ENCODE measurements around the gene BAIAP3. TPM values are rescaled to one million over a fixed set of nuclear protein-coding genes. Genes with fewer than 3 reads are reported as not detected.

Gene BAIAP3
- total and polyA plus RNA-seq, 4 donors, result 4.5 to 46.6 (median 11.9) TPM

- DNase-seq (no peak), ATAC-seq (ENCODE audit: insufficient read depth, low FRiP score) (no peak)
- Histone ChIP-seq H3K9ac (ENCODE audit: insufficient read depth in 1 of 2, low read length in 2 of 2) (no peak overlapping the region), H3K9me3 (ENCODE audit: control insufficient read depth in 4 of 4, insufficient read depth in 3 of 4, low read length in 3 of 4) (no peaks in the 10 kb centered on the region), H3K27ac (ENCODE audit: low read depth in 1 of 2, low read length in 1 of 2) (no peak overlapping the region), H3K4me3 (no peak overlapping the region), H3K36me3 (ENCODE audit: control insufficient read depth in 4 of 4, insufficient read depth in 4 of 4, low read length in 4 of 4) (peaks cover 0 to 21% (median 5%) of the 10 kb centered on the region in 4 donors), H3K27me3 (ENCODE audit: control insufficient read depth in 3 of 3, insufficient read depth in 3 of 3, low read length in 2 of 3) (peaks cover 0 to 2% (median 0%) of the 10 kb centered on the region in 3 donors), H3K4me1 (ENCODE audit: control insufficient read depth in 5 of 5, insufficient read depth in 5 of 5, low read length in 5 of 5) (peaks cover 0 to 11% (median 0%) of the 10 kb centered on the region in 5 donors)
- no peak for TF ChIP-seq CTCF (IDR thresholded peaks at IDR 0.05; ENCODE audit: control extremely low read depth, extremely low read depth)
- WGBS, 2 donors, result 74 to 81% methylated on average over 9 to 11 of the region's 11 CpGs
These were observed 11.6 kb downstream of the BAIAP3 start for GRCh38 chr16:1345087-1345486.

GRCh38 chr16:1345651-1346421, 12.4 kb downstream of the BAIAP3 start:
- DNase-seq, result no peak
- peaks cover 0 to 15% (median 4%) of the 10 kb centered on the region in 5 donors for H3K4me1 ChIP-seq (ENCODE audit: control insufficient read depth in 5 of 5, insufficient read depth in 5 of 5, low read length in 5 of 5)

GRCh38 chr16:1346422-1347285, 13.2 kb downstream of the BAIAP3 start:
- Histone ChIP-seq H3K9me3 (ENCODE audit: control insufficient read depth in 4 of 4, insufficient read depth in 3 of 4, low read length in 3 of 4) (no peaks in the 10 kb centered on the region), H3K27me3 (ENCODE audit: control insufficient read depth in 3 of 3, insufficient read depth in 3 of 3, low read length in 2 of 3) (peaks cover 0 to 2% (median 0%) of the 10 kb centered on the region in 3 donors), H3K4me1 (ENCODE audit: control insufficient read depth in 5 of 5, insufficient read depth in 5 of 5, low read length in 5 of 5) (peaks cover 0 to 19% (median 6%) of the 10 kb centered on the region in 5 donors), H3K36me3 (ENCODE audit: control insufficient read depth in 4 of 4, insufficient read depth in 4 of 4, low read length in 4 of 4) (peaks cover 0 to 23% (median 10%) of the 10 kb centered on the region in 4 donors), H3K27ac (ENCODE audit: low read depth in 1 of 2, low read length in 1 of 2) (no peak overlapping the region), H3K4me3 (no peak overlapping the region), H3K9ac (ENCODE audit: insufficient read depth in 1 of 2, low read length in 2 of 2) (no peak overlapping the region)
- WGBS, 2 donors, result 73 to 79% methylated on average over 34 of the region's 34 CpGs
- no peak for TF ChIP-seq CTCF (IDR thresholded peaks at IDR 0.05; ENCODE audit: control extremely low read depth, extremely low read depth)
- DNase-seq (no peak), ATAC-seq (ENCODE audit: insufficient read depth, low FRiP score) (no peak)

More at GRCh38 chr16:1345651-1346421, 12.4 kb downstream of the BAIAP3 start:
- Histone ChIP-seq H3K9ac (ENCODE audit: insufficient read depth in 1 of 2, low read length in 2 of 2) (no peak overlapping the region), H3K36me3 (ENCODE audit: control insufficient read depth in 4 of 4, insufficient read depth in 4 of 4, low read length in 4 of 4) (peaks cover 0 to 23% (median 10%) of the 10 kb centered on the region in 4 donors), H3K27ac (ENCODE audit: low read depth in 1 of 2, low read length in 1 of 2) (no peak overlapping the region), H3K27me3 (ENCODE audit: control insufficient read depth in 3 of 3, insufficient read depth in 3 of 3, low read length in 2 of 3) (peaks cover 0 to 2% (median 0%) of the 10 kb centered on the region in 3 donors), H3K4me3 (no peak overlapping the region), H3K9me3 (ENCODE audit: control insufficient read depth in 4 of 4, insufficient read depth in 3 of 4, low read length in 3 of 4) (no peaks in the 10 kb centered on the region)
- no peak for TF ChIP-seq CTCF (IDR thresholded peaks at IDR 0.05; ENCODE audit: control extremely low read depth, extremely low read depth)
- WGBS, 2 donors, result 77 to 82% methylated on average over 30 to 31 of the region's 31 CpGs
- no peak for ATAC-seq (ENCODE audit: insufficient read depth, low FRiP score)
